Activated naive CD4-positive, alpha-beta T cell treated with anti-CD3 and anti-CD28 coated beads, Interleukin-2, amount 50 U/mL, for 72 hours (primary cell): ENCODE measurements around the gene ZFAND6. TPM values are rescaled to one million over a fixed set of nuclear protein-coding genes. Genes with fewer than 3 reads are reported as not detected.

Source experiments
- ATAC-seq, 2 donors: fragments of 150-1000 bp; cut with Tn5 transposase; 2 replicates each; pipeline ENCODE4 v1.10.0; 2021; ENCODE audit warnings: mild to moderate bottlenecking in 2 of 2, moderate library complexity in 2 of 2
- DNase-seq, 2 donors: peaks; one replicate each; pipeline ENCODE4 v3.0.0; 2021 to 2022; ENCODE audit warnings: low spot score in 2 of 2
- H3K27ac Mint-ChIP-seq, 2 donors: one replicate each; pipeline ENCODE4 v1.8.0; 2022; ENCODE audit warnings: mild to moderate bottlenecking in 2 of 2, mixed read lengths in 2 of 2
- H3K36me3 Mint-ChIP-seq, 2 donors: one replicate each; pipeline ENCODE4 v1.8.0; 2022; ENCODE audit warnings: mixed read lengths in 2 of 2
- H3K9me3 Mint-ChIP-seq, 2 donors: one replicate each; pipeline ENCODE4 v1.8.0; 2022; ENCODE audit warnings: mixed read lengths in 2 of 2
- total RNA-seq, 2 donors: library from RNA; stranded (reverse); gene quantifications; one replicate each; pipeline ENCODE4 v1.2.3, GENCODE V29; 2022

Gene ZFAND6
- total RNA-seq, 2 donors from 2014 or later, result 35.8 to 42.4 TPM

DNA sequence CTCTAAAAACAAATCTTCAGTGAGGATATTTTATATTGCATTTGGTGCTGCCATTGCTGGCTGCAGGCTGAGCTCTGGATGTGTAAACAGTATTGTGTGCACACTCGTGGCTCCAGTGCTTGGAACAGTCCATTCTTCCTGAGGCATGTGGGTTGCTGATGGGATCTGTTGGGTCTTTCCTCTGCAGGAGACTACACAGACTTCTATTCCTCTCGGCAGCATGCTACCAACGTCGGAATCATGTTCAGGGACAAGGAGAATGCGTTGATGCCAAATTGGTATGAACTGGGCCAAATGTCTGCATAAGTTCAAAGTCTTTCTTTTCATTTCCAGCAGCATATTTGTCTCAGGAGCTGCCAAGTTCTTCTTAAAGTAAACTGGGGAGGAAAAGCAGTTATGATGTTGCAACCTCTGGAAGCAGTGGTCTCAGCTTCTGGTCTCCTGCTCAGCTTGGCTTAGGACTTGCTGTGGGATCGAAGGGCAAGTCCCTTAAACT is 102.6 kb downstream of the ZFAND6 start:
- Mint-ChIP-seq H3K27ac (no peak overlapping the region), H3K9me3 (no peaks in the 10 kb centered on the region), H3K36me3 (peaks cover 39 to 45% of the 10 kb centered on the region in 2 donors)
- no peak for DNase-seq
- ATAC-seq, result no peak

GRCh38 chr15:80163217-80163616 is 103.7 kb downstream of the ZFAND6 start:
- H3K9me3 Mint-ChIP-seq, result no peaks in the 10 kb centered on the region
- ATAC-seq, result no peak

GRCh38 chr15:80163897-80164296 is 104.4 kb downstream of the ZFAND6 start:
- ATAC-seq (no peak), DNase-seq (no peak)
- Mint-ChIP-seq H3K36me3 (peaks cover 48 to 54% of the 10 kb centered on the region in 2 donors), H3K27ac (no peak overlapping the region), H3K9me3 (no peaks in the 10 kb centered on the region)

More at GRCh38 chr15:80163217-80163616, 103.7 kb downstream of the ZFAND6 start:
- H3K36me3 Mint-ChIP-seq, result peaks cover 43 to 47% of the 10 kb centered on the region in 2 donors
- no peak for DNase-seq
- no peak overlapping the region for H3K27ac Mint-ChIP-seq

DNA sequence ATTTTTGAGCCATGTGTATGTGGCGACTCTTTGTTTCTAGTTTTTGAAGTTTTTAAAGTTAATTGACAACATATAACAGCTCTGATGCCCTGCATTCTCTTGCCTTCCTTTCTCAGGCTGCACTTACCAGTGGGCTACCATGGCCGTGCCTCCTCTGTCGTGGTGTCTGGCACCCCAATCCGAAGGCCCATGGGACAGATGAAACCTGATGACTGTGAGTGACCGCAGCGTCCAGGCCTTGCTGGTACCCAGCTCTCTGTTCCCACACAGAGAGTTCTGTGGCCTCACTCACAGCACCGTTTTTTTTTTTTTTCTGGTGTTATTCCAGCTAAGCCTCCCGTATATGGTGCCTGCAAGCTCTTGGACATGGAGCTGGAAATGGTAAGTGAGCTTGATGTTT is 108.5 kb downstream of the ZFAND6 start:
- H3K27ac Mint-ChIP-seq, result peak overlapping the region in 1 of 2 donors; percentile 40
- peaks cover 16 to 18% of the 10 kb centered on the region in 2 donors for H3K36me3 Mint-ChIP-seq
- no peak for DNase-seq
- H3K9me3 Mint-ChIP-seq, result no peaks in the 10 kb centered on the region
- no peak for ATAC-seq

GRCh38 chr15:80168421-80168820 is 108.9 kb downstream of the ZFAND6 start:
- no peak for ATAC-seq
- no peaks in the 10 kb centered on the region for H3K9me3 Mint-ChIP-seq
- H3K36me3 Mint-ChIP-seq, result peaks cover 12 to 13% of the 10 kb centered on the region in 2 donors
- H3K27ac Mint-ChIP-seq, result peak overlapping the region in 1 of 2 donors; percentile 40
- no peak for DNase-seq

- no peak for DNase-seq
- peaks cover 8 to 12% of the 10 kb centered on the region in 2 donors for H3K36me3 Mint-ChIP-seq
- ATAC-seq, result no peak
- H3K9me3 Mint-ChIP-seq, result no peaks in the 10 kb centered on the region
- no peak overlapping the region for H3K27ac Mint-ChIP-seq
Measured at GRCh38 chr15:80169768-80170357, 110.4 kb downstream of the ZFAND6 start.

- H3K27ac Mint-ChIP-seq, result peak overlapping the region in 1 of 2 donors; percentile 1
- ATAC-seq (no peak), DNase-seq (no peak)
- H3K36me3 Mint-ChIP-seq, result peaks cover 8 to 12% of the 10 kb centered on the region in 2 donors
- H3K9me3 Mint-ChIP-seq, result no peaks in the 10 kb centered on the region
Measured at GRCh38 chr15:80170596-80170995, 111.1 kb downstream of the ZFAND6 start.

DNA sequence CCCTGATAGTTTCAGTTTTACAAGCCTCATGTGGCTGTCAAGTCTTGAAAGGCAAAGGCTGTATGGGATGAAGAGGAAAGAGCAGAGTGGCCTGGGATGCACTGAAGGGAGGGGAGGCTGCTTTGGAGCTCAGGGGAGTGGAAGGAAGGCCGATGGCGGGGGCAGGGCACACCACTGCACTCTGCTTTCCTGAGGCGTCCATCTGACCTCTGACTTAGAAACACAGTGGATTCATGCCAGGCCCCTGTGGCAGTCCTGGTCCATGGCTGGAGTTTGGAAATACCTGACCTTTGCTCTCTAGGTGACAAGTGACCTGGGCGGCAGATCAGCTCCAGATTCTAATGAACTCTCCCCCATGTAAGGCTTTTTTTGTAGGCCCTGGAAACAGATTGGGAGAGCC is 112.3 kb downstream of the ZFAND6 start:
- Mint-ChIP-seq H3K9me3 (no peaks in the 10 kb centered on the region), H3K36me3 (peaks cover 8 to 12% of the 10 kb centered on the region in 2 donors), H3K27ac (no peak overlapping the region)
- ATAC-seq (no peak), DNase-seq (no peak)

GRCh38 chr15:80172401-80172800 is 112.9 kb downstream of the ZFAND6 start:
- H3K27ac Mint-ChIP-seq, result no peak overlapping the region
- ATAC-seq (no peak), DNase-seq (no peak)
- H3K9me3 Mint-ChIP-seq, result no peaks in the 10 kb centered on the region
- H3K36me3 Mint-ChIP-seq, result peaks cover 8 to 12% of the 10 kb centered on the region in 2 donors

- Mint-ChIP-seq H3K9me3 (no peaks in the 10 kb centered on the region), H3K27ac (no peak overlapping the region), H3K36me3 (peaks cover 7 to 8% of the 10 kb centered on the region in 2 donors)
- DNase-seq, result peak; percentile 69 to 74
- ATAC-seq, result peak; percentile 83
Measured at GRCh38 chr15:80173022-80173759, 113.7 kb downstream of the ZFAND6 start.

GRCh38 chr15:80174017-80174746 is 114.7 kb downstream of the ZFAND6 start:
- H3K27ac Mint-ChIP-seq, result peak overlapping the region in 1 of 2 donors; percentile 13
- DNase-seq (no peak), ATAC-seq (no peak)
- no peaks in the 10 kb centered on the region for H3K9me3 Mint-ChIP-seq
- H3K36me3 Mint-ChIP-seq, result peaks cover 0 to 4% of the 10 kb centered on the region in 2 donors

GRCh38 chr15:80175436-80175835 is 116.0 kb downstream of the ZFAND6 start:
- no peak for DNase-seq
- H3K36me3 Mint-ChIP-seq, result peaks cover 0 to under 1% of the 10 kb centered on the region in 2 donors
- H3K9me3 Mint-ChIP-seq, result no peaks in the 10 kb centered on the region
- ATAC-seq, result no peak
- H3K27ac Mint-ChIP-seq, result no peak overlapping the region

DNA sequence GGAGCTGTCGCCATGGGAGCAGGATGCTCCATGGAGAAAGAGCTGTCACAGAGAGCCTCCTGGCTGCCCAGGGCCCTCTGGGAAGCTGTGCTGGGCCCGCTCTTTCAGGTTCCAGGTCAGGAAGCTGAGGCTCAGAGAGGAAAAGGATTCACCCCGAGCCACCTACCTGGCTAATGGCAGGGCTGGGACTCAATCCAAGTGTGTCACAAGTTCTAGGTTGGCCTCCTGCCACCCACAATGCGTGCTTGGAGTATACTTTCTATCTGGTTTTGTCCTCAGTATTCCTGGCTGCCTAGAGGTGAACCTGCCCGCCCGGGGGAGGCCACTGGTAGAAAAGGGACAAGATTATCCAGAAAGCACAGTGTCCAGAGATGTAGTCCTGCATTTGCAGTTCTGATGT is 117.0 kb downstream of the ZFAND6 start:
- Mint-ChIP-seq H3K27ac (peak overlapping the region in 1 of 2 donors; percentile 79), H3K36me3 (no peaks in the 10 kb centered on the region), H3K9me3 (no peaks in the 10 kb centered on the region)
- DNase-seq (no peak), ATAC-seq (no peak)

DNA sequence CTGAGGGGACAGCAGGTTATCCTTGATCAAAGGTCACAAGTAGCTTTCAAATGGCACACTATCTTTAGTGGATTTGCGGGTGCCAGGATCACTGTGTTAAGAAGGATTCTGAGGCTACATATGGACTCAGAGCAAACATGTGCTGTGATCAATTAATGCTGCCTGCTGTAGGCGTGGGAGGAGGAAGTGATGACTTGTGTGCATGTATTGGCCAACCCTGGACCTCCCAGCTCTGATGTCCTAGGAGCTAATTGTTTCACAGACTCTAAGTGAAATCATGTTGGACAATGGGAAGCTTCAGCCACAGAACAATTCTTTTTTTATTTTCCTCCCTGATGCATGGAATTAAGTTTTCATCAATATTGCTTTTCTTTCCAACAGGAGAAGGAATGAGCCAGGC is 117.7 kb downstream of the ZFAND6 start:
- Mint-ChIP-seq H3K36me3 (no peaks in the 10 kb centered on the region), H3K9me3 (no peaks in the 10 kb centered on the region), H3K27ac (no peak overlapping the region)
- no peak for ATAC-seq
- no peak for DNase-seq

DNA sequence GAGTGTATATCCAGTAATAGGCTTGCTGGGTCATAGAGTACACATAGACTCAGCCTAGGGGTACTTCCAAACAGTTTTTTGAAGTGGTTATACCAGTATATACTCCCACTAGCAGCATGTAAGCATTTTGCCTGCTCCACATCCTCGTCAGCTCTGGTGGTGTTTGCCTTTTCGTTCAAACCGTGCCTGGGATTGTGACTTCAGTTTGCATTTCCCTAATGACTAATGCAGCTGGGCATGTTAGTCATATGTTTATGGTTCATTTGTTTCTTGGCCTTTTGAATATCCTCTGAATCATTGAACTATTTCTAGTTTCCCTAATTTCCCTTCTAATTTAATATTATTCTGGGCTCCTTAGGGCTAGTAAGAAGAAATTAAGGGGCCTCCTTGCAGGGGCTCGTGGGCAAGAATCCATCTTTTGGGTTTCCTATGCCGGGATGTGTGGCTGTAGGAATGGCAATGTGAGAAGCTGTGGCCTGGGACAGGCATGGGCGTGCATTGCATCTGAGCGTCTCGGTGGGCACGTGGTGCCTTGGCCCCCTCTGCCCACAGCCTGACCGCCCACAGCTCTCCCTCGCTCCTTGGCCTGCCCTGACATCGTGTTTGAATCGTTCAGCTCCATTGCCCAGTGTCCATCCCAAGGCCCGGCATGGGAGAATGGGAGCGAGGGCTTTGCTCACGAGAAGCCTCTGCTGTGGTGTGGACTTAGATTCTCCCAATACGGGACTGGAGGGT is 119.7 kb downstream of the ZFAND6 start:
- peak overlapping the region in 1 of 2 donors; percentile 61 for H3K27ac Mint-ChIP-seq
- ATAC-seq (peak; percentile 26 to 30), DNase-seq (no peak)
- H3K9me3 Mint-ChIP-seq, result no peaks in the 10 kb centered on the region
- H3K36me3 Mint-ChIP-seq, result peaks cover 2 to 5% of the 10 kb centered on the region in 2 donors

DNA sequence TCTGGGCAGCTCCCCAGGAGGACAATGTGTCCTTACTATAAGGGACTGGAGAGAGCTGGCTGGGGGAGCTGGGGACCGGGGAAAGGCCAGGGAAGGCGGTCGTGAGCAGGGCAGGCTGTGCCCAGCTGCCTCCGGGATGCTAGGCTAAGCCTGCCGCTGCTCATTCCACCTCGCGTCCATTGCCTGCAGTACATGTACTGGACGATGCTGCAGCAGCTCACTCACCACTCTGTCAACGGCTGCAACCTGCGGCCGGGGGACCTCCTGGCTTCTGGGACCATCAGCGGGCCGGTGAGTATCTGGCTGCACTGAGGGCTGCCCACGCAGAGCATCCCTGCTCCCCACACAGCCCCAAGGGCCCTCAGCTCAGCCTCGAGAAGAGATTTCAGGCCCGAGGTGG is 120.5 kb downstream of the ZFAND6 start:
- peaks cover 10% of the 10 kb centered on the region in 2 donors for H3K36me3 Mint-ChIP-seq

More for the DNA sequence above, 120.5 kb downstream of the ZFAND6 start:
- DNase-seq (no peak), ATAC-seq (no peak)
- peak overlapping the region in 1 of 2 donors; percentile 61 for H3K27ac Mint-ChIP-seq
- H3K9me3 Mint-ChIP-seq, result no peaks in the 10 kb centered on the region
